GM21576 (cell line): ENCODE results near the gene RUNX2.

ENCODE experiments used
- ATAC-seq: cut with Tn5 transposase; IDR thresholded peaks from one replicate; pipeline ENCODE4 v1.9.1; 2021; ENCODE audit warnings: mild to moderate bottlenecking, moderate library complexity; ENCODE audit not compliant: unreplicated experiment

RUNX2 gene

DNA sequence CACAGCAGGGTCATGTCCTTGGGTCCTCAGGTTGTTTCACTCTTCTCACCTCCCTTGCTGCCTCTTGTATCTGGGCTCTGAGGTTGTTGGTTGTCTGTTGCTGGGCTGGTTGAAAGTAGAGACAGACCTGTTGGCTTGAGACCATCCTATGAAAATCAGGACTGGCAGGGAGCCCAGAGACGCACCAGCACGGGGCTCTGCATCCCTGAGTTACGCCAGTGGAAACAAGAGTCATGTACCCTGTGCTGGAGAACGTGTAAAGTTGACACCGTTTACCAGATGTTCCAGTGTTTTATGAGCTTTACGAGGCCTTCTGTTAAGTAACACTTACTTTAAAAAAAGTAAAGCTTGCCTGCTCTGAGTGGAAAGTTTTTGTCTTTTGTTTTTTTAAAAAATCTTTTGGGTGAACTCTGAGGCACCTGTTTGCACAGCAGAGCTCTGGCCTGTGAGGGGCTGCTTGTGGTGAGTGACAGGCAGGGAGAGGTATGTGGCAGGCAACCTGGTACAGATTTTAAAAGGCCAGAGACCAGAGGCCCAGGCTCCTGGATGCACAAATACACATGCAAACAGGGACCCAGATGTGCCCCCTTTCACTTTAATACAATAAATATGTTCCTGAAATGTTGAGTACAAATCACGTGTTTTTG lies 309.6 kb downstream of the RUNX2 start:
- ATAC-seq, result no peak

DNA sequence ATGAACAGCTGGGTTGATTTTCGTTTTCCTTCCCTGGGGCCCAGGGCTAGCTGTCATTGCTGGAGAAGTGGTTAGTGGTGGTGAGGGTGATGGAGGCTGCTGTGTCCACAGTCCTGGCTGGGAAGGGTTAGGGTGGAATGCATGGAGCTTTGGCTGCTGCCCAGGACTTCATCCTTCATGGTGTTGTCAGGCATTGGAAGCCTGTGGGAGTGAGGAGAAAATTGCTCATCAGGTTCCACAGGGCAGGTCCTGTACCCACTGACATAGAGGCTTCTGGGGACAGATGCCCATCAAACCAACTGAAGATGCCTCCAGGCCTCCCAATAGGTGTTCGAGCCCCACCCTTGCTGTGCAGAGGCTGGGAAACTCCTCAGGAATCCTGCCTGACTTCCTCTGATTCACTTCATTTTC lies 312.0 kb downstream of the RUNX2 start:
- no peak for ATAC-seq

DNA sequence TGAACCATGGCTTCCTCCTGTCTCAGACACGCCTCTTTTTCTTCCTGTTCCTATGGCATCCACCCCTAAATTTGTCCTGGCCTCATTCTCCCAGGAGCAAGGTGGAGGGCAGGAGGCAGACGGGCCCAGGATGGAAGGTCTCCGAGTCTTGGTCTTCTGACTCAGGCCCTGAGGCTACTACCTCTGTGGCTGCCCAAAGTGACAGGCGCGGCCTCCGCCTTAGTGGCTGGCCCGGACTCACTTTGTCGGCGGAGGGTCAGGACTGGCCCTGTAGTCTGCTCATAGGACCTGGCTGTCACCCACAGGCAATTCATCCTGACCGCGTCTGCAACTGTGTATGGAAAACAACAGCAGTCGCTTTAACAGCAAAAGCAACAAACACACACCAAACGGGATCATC lies 312.7 kb downstream of the RUNX2 start:
- ATAC-seq, result no peak

DNA sequence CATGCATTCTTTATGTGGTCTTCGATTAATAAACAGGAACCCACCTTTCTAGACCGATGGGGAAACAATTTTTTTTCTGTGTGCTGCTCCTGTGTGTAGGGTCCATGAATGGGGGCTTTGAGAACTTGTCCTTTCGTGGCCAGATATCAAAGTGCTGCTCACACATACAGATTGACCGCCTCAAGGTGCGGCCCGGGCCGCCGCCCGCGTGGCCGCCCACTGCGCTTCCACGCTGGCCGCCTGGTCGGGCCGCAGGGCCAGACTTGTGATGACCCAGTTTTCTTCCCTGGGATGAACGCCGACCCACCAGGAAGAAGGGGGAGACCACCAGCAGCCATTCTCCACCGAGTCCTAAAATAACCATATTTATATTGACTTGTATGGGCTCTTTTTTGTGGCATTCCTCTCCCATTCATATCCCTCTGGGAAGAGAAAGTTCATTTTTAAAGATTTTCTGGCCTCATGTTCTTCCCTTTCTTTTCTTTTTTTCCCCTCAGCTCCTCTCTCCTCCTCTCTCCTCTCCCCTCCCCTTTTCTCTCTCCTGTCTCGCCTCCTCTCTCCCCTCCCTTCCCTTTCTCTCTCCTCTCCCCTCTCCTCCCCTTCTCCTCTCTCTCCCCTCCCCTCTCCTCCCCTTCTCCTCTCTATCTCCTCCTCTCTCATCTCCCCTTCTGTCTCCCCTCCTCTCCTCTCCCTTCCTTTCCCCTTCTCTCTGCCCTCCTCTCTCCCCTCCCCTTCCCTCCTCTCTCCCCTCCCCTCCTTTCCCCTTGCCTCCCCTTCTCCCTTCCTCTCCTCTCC lies 314.4 kb downstream of the RUNX2 start:
- ATAC-seq, result no peak

DNA sequence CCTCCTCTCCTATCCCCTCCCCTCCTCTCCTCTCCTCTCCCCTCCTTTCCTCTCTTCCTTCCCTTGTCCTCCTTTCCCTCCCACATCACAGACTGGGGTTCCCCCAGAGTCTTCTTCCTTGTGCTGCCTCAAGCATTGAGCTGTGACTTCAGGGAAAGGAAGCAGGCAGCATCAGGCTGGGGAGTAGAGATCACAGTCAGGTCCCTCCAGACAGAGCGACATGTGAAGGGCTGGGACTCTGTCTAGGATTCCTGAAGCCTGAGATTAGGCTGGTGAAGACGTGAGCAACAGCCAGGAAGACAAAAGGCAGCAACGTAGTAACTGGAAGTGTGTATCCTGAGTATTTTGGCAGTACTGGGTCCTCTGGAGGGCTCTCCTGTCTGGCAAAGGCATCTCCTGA lies 315.0 kb downstream of the RUNX2 start:
- ATAC-seq, result no peak

DNA sequence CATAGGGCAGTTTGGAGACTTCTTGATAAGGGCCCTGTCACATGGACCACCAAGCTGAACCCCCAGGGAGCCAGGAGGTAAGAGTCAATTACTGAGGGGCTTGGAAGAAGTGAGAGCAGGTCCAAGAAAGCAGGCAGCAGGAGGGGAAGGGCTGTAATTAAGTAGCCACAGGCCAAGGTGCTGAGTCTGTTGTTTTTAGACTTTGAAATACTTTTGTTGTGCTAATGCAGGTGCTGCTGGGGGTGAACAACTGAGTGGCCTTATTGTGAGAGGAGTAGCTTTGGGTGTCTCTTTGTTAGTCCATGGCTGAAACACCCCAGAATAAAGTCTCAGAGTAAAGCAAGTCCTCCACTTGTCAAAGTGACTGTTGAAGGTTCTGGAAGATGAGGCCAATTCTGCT lies 316.6 kb downstream of the RUNX2 start:
- no peak for ATAC-seq

DNA sequence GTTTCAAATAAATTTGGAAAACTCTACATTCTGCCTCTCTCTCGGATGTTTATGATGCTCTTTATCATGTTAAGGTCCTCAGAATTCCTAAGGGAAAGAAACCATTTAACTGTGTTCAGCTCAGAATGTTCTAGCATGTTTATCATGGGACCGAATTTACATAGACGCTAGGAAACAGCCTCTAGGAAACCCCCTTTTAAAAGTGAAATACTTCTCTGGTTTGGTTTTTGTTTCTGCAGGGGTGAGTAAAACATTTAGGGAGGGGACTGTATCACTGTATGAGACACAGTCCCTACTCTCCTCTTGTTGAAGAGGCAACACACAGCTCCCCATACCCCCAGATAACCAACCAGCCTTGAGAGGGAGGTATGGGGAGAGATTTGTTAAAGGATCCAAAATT lies 317.2 kb downstream of the RUNX2 start:
- no peak for ATAC-seq

DNA sequence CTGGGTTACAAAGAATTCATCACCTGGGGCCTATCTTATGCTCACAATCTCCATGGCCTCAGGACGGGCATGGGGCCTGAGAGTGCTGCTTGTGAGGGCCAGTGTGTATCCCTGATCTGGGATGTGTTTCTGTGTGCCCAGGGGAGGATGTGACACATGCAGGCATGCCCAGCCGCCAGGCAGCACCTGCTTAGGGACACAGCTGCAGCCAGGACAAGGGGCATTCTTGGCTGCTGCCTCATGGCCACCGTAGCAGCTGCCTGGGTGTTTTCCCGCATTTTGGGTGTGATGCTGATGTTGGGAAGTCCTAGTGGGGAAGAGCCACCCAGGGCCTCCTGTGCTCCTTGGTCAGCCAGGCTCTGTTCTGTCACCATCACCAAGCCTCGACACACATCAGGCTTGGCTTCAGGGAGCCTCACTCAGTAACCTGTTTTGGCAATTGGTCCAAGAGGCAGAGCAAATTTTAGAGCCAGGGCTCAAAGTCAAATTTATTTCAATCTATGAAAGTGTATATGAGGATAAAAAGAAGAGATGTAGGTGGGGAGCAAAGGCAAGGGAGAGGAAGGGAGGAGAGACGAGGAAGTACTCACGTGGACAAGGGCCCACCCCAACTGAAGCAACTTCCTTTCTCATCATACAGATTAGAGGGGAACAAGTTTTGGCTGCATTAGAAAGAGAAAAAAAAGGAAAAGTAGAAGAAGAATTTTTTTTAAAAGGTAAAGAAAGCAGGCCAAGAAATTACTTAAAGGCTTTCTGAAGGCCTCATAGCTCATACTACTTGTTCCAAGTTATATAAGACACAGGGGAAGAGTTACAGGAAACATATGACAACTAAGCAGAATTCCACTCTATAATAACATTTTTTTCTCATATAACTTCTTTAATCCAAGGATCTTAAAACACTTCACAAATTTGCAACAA lies 319.5 kb downstream of the RUNX2 start:
- no peak for ATAC-seq

DNA sequence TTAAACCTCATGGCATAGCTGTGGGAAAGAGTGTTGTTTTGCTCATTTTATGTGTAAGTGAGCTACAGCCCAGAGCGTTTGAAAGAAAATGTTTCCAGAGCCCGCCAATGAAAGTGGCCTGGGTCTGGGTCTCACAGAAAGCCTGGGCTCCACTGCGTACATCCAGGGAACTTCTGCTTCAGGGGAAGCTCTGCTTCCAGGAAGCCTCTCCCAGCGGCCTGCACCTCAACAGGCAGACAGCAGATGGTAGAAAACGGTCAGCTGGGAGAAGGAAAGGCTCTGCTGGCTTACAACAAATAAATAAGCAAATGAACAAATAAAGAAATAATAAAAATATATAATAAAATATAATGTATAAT lies 320.1 kb downstream of the RUNX2 start:
- no peak for ATAC-seq

DNA sequence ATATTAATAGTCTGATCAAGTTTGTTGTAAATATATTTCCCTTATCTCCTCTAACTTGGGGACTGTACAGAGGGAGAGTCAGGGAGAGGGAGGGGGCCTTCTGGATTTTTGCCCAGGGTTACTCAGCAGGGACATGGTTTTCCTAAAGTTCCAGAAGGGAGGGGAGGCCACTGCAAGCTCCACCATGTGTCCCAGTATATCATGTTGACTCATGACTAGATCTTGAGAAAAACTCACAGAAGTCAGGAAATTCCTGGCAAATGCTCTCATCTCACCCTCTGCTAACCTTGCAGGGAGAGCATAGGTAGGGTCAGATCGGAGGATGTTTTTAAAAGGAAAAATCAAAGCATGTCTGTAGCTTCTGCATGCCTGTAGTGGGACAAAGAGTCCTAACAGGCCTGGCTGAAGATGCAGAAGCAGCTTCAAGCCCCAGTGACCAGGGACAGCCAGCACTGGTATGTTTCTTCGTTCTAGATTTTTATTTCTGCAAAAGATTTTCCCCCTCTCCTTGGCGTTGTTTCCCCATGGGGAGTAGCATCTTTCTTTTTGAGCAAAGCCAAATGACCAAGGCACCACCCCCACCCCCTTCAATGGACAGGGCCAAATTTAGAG lies 322.5 kb downstream of the RUNX2 start:
- ATAC-seq, result no peak

DNA sequence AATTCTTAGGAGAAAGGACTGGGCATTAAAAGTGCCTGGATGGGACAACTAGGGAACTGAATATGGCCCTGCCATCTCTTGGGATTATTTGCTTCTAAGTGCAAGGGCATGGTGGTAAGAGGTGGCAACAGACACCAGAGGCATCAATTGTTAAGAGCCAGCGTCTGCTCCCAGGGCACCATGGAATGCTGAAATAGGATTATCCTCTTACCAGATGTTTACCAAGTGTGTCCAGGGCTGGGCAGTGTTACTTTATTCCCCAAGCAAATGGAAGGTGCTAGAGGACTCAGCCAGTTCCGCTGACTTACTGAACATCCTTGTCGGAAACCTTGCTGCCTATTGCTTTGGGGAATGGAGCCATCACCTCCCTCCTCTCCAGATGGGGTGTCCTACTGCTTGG lies 323.2 kb downstream of the RUNX2 start:
- no peak for ATAC-seq

DNA sequence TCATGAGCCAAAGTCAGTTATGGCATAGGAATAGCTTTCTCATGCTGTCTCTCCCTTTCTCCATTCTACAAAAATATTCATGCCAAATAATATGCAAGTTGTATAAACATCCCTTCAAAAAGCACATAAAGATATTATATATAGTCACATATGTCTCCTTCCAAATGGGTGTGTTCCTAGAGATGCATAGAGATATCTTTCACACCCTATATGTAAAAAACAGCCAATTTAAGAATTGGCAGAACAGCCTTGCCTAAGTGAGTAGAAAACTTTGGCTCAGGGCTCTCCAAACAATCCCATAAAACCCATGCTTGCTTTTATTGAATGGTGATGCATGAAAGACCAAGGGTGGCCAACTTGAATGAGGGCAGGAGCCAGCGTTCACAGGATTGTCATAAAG lies 324.3 kb downstream of the RUNX2 start:
- ATAC-seq, result no peak

DNA sequence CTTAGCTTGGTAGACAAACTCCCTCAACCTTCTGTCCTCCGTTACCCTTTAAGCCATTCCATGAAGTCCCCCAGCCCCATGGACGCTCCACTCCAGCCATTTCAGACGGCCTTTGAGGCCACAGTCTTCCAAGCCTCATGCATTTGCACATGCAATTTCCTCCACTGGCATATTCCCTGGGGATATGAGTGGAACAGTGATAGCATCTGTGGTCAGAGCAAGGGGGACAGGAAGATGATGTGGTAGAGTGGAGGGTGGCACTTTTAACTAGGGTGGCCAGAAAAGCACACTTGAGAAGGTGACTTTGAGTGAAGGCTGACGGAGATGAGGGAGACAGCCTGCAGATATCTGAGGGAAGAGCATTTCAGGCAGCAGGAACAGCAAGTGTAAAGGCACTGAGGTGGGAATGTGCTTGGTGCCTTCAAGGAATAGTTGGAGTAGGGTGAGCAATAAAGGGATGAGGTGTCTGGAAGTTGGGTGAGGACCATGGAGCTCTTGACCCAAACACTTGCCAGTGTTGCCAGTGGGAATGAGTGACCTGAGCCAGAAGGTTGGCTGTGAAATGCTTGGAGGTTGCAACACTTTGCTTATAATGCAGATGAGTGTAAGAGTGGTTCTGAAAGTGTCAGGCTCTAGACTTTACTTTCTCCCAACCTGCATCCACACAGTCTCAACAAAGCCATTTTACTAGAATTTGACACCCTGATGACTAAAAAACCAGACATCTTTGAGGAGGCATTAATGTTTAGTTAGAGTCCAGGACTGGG lies 325.2 kb downstream of the RUNX2 start:
- no peak for ATAC-seq

DNA sequence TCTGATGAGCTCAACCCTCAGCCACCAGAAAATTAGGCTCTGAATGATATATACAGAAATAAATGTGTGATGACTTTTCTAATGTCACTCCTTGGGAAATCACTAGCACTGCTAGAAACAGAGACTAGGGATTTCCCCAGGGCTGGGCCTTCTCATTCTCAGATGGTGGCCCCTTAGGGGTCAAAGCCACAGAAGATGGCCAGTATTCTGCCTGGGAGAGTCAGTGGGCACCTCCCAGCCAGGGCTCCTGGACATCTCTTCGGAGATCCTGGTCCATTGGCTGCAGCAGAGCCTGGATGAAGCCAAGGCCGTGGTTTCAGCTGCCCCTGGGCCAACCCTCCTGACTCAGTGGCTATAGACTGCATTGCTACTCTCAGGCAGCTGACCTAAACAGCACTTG lies 326.5 kb downstream of the RUNX2 start:
- ATAC-seq, result no peak

DNA sequence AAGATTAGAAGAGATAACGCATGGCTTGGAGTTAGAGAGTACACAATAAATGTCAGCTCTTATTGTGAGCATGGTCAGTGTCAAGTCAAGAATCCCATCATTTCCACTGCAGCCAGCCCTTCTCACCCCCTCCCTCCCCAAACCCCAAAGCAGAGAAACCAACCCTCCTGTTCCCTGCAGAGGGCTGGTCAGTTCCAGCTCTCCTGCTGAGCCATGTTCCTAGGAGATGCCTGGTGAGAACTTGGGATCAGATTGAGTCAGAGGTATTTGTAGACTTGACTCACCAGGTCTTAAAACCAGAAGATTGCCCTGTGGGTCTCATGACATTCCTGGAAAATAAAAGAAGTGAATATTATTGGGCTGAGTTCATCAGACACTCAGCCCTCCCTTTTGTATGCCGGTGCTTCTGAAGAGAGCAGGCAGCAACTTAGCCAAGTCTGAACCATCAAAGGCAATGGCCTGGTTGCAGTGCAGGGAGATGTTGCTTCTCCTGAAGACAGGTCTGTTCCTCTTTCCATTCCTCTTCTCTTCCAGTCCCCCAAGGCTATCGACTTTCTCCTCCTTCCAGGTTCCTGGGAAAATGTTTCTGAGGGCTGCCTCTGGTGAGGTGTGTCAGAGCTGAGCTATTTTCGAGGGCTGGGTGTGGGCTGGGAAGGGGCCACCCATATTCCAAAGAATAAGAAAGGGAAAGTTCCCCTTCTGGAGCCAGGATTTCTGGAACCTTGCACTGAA lies 327.8 kb downstream of the RUNX2 start:
- ATAC-seq, result no peak

DNA sequence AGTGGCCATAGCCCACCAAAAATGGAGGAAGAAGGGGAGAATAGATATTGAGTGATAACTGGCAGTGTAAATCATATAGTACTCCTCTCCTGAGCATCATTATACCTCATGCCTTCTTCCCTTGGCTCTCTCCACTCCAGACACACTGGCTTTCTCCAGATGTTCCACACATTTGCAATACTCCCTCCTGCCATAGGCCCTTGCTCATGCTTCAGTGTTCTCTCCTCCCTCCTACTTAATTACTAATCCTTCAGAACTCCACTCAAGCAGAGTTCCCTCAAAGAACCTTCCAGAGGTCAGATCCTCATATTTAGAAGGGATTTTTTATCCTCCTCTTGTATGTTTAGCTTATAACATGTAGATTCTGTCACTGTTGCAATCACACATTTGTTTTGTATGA lies 329.1 kb downstream of the RUNX2 start:
- ATAC-seq, result no peak

DNA sequence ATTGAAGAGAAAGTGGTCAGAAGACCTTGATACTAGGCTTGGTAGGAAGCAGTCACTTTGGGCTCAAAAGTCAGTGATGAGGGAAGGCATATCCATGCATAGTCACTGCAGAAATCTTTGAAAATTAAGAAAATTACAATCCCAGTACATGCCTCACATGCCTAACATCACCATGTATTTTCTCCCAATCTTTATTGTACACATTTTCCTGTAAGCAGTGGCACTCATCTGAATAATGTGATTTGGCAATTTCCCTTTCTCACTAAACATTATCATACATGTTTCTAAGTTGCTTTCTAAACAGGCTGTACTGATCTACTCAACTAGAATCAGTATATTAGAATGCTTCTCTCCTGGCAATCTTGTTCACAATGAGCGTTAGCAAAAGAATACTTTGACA lies 330.3 kb downstream of the RUNX2 start:
- ATAC-seq, result no peak

DNA sequence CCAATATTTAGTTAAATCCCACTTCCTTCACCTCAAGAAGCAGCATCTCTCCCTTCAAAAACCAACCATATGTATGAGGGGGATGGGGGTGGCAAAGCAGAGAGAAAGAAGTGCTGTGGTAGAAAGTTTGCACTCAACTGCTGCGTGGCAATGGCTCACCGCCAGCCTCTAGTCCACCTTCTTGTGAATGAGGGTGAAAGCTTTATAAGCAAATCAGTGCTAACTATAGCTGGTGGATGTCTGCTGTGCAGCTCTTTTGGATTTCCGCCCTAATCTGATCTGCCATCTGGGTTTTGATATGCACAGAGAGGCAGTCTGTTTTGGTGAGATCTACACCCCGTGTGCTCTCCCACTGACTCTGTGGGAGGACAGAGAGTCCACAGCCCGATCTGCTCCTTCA lies 330.8 kb downstream of the RUNX2 start:
- ATAC-seq, result no peak

DNA sequence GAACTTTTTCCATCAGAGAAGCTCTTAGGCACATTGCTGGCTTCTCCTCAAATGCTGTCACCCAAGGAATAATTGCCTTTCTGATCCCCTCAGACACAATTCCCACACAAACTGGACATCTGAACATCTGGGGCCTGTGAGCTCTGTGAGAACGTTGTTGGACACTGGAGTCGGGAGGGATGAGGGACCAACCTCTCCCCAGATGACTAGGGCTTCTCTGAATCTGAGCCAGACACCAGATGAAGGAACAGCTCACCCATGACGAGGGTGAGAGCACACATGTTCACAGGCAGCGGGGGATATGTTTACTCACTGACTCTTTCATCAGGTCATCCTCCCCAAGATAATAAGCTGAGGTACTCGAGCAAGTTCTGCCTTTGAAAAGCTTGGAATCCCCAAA lies 333.5 kb downstream of the RUNX2 start:
- no peak for ATAC-seq
